SU-DHL-6 (cell line): Measurements from ENCODE around the gene SPRED2.
A peak's percentile ranks its signal among the peaks of the same experiment; 100 is the strongest.

ENCODE experiments used
- H2AFZ ChIP-seq: fragments of 200-600 bp; sonication (generic); 2 replicates; pipeline ENCODE4 v1.6.1; 2014; ENCODE audit warnings: low read depth, mild to moderate bottlenecking, moderate library complexity, mixed read lengths, antibody characterized with exemption, low read length; ENCODE audit not compliant: severe bottlenecking
- H3F3A ChIP-seq: fragments of 200-600 bp; shearing (Covaris generic); 2 replicates; pipeline ENCODE4 v1.6.0; 2016; ENCODE audit warnings: antibody characterized with exemption, mild to moderate bottlenecking; ENCODE audit not compliant: insufficient read depth
- H3K27ac ChIP-seq: fragments of 200-600 bp; sonication (generic); 2 replicates; pipeline ENCODE4 v1.5.1; 2016; ENCODE audit warnings: low read depth, mild to moderate bottlenecking, low read length, moderate library complexity, mixed read lengths
- H3K27me3 ChIP-seq: fragments of 200-600 bp; sonication (generic), shearing (Covaris generic); 2 replicates; pipeline ENCODE4 v1.6.0; 2014; ENCODE audit warnings: mild to moderate bottlenecking, low read length
- H3K36me3 ChIP-seq: fragments of 200-600 bp; sonication (generic); 2 replicates; pipeline ENCODE4 v1.6.1; 2014; ENCODE audit warnings: mild to moderate bottlenecking, low read length, mixed read lengths
- H3K4me2 ChIP-seq: fragments of 300-600, 200-600 bp; shearing (Covaris generic), sonication (generic); 2 replicates; pipeline ENCODE4 v1.6.0; 2014; ENCODE audit warnings: low read length, low read depth, mild to moderate bottlenecking; ENCODE audit not compliant: poor library complexity, severe bottlenecking
- H3K4me3 ChIP-seq: fragments of 200-600 bp; sonication (generic); 2 replicates; pipeline ENCODE4 v1.5.1; 2014; ENCODE audit warnings: antibody characterized with exemption, low read length, mild to moderate bottlenecking, mixed read lengths; ENCODE audit not compliant: insufficient read depth, poor library complexity, severe bottlenecking
- H3K79me2 ChIP-seq: fragments of 200-600 bp; sonication (generic); 2 replicates; pipeline ENCODE4 v1.6.1; 2014; ENCODE audit warnings: mild to moderate bottlenecking, low read length, moderate library complexity; ENCODE audit not compliant: insufficient read depth
- H3K9ac ChIP-seq: fragments of 200-600 bp; sonication (generic); 2 replicates; pipeline ENCODE4 v1.7.0; 2014; ENCODE audit warnings: mild to moderate bottlenecking, low read length
- H3K9me2 ChIP-seq: fragments of 200-600 bp; sonication (generic); replicated peaks from 2 replicates; pipeline ENCODE4 v1.6.1; 2014; ENCODE audit warnings: low read length; ENCODE audit not compliant: insufficient read depth
- H3K9me3 ChIP-seq: fragments of 200-600 bp; sonication (generic); 2 replicates; pipeline ENCODE4 v1.6.1; 2014; ENCODE audit warnings: low read length, mixed read lengths; ENCODE audit not compliant: insufficient read depth
- H4K20me1 ChIP-seq: fragments of 200-600 bp; sonication (generic); 2 replicates; pipeline ENCODE4 v1.6.1; 2014; ENCODE audit warnings: low read depth, mild to moderate bottlenecking, antibody characterized with exemption, low read length, moderate library complexity, mixed read lengths
- CTCF ChIP-seq: fragments of 200-600 bp; sonication (generic); IDR thresholded peaks from one replicate; pipeline ENCODE4 v1.5.1; 2017; ENCODE audit warnings: antibody characterized with exemption, mild to moderate bottlenecking, low read length, moderate library complexity; ENCODE audit not compliant: insufficient read depth, poor library complexity, severe bottlenecking
- EZH2phosphoT487 ChIP-seq: fragments of 200-600 bp; sonication (generic), shearing (Covaris generic); conservative IDR thresholded peaks from 2 replicates; pipeline ENCODE4 v1.6.1; 2018; ENCODE audit warnings: mild to moderate bottlenecking, antibody characterized with exemption, low read length, moderate library complexity, mixed read lengths

SPRED2 gene

DNA sequence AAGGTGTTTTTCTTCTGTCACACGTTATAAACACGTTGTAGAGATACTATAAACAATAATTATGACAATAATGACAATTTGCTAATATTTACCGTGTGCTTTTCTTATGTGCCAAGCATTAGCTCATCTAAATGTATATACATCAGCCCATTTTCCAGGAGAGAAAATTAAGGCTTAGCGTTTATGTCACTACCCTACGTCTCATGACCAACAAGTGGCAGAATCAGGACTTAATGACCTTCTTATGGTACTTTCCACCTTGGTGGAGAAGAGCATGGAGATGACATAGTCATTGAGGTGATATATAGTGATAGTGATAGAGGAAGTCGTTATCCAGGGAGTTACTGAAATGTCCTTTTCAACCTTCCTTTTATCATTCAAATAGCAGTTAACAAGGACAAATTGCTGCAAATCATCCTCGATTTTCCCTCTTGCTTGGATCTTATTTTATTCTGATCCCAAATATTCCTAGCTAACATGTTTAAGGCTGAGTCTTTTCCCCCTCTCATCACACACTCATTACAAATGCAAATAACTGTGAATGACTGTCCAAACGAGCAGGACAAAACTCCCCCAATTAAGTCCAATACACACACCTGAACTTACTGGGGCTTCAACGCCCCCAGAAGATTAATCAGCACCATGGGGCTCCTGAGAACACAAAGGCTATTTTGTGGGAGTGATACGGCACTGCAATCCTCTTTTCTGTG lies 27.3 kb downstream of the SPRED2 start:
- peaks cover 92% of the 10 kb centered on the region for H3K79me2 ChIP-seq
- H3K36me3 ChIP-seq, result no peaks in the 10 kb centered on the region
- peak overlapping the region; percentile 47 for H3K4me2 ChIP-seq
- no peaks in the 10 kb centered on the region for H3K27me3 ChIP-seq
- H3K9ac ChIP-seq, result peak overlapping the region; percentile 34; the same call in 1 of the 2 replicates
- TF ChIP-seq EZH2phosphoT487, result no peak
- no peak for TF ChIP-seq CTCF
- no peak overlapping the region for H2AFZ ChIP-seq
- peak overlapping the region; percentile 83 for H3K27ac ChIP-seq
- H3K4me3 ChIP-seq, result no peak overlapping the region
- peaks cover 34% of the 10 kb centered on the region for H3F3A ChIP-seq
- no peaks in the 10 kb centered on the region for H3K9me3 ChIP-seq
- no peaks in the 10 kb centered on the region for H4K20me1 ChIP-seq
- no peaks in the 10 kb centered on the region for H3K9me2 ChIP-seq

DNA sequence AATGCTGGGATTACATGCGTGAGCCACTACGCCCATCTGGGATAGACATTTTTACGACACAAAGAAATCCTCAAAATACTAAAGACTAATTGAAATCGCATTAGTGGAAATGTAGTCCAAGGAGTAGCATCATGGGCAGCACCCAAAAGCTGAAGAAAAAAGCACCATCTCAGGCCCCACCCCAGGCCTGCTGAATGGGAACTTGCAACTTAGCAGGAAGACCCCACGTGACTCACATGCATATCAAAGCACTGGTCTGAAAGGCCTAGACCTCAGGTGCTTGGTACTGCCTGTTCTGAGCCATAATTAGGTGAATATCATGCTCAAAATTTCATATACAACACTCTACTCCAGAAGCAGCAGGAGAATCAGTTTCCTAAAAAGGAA lies 28.9 kb downstream of the SPRED2 start:
- Histone ChIP-seq H3K36me3 (no peaks in the 10 kb centered on the region), H3K27ac (no peak overlapping the region), H2AFZ (no peak overlapping the region), H3K79me2 (peaks cover 98% of the 10 kb centered on the region), H3F3A (peaks cover 27% of the 10 kb centered on the region), H3K9ac (no peak overlapping the region), H3K27me3 (no peaks in the 10 kb centered on the region), H4K20me1 (no peaks in the 10 kb centered on the region), H3K4me2 (no peak overlapping the region), H3K9me2 (no peaks in the 10 kb centered on the region), H3K4me3 (no peak overlapping the region), H3K9me3 (no peaks in the 10 kb centered on the region)
- no peak for TF ChIP-seq CTCF
- TF ChIP-seq EZH2phosphoT487, result no peak

- Histone ChIP-seq H3K4me3 (no peak overlapping the region), H3K36me3 (no peaks in the 10 kb centered on the region), H3K27me3 (no peaks in the 10 kb centered on the region), H3K27ac (no peak overlapping the region), H3K9ac (no peak overlapping the region), H4K20me1 (no peaks in the 10 kb centered on the region), H3K79me2 (peaks cover 98% of the 10 kb centered on the region), H3K9me2 (no peaks in the 10 kb centered on the region), H2AFZ (no peak overlapping the region), H3K9me3 (no peaks in the 10 kb centered on the region), H3F3A (peaks cover 26% of the 10 kb centered on the region), H3K4me2 (no peak overlapping the region)
- TF ChIP-seq CTCF, result no peak
- TF ChIP-seq EZH2phosphoT487, result no peak
Observed at GRCh38 chr2:65402780-65403528, 29.4 kb downstream of the SPRED2 start.
